Vagina (tissue), 2 donors: Measurements from ENCODE around the gene CKS1B. TPM values are rescaled to one million over a fixed set of nuclear protein-coding genes. Genes with fewer than 3 reads are reported as not detected.

Source experiments
- DNase-seq, 2 donors: peaks; one replicate each; pipeline ENCODE4 v3.0.0-alpha.2; 2017; ENCODE audit errors: extremely low spot score in 2 of 2
- H3K27ac ChIP-seq: fragments of 200-600 bp; sonication (generic); one replicate; pipeline ENCODE4 v1.5.1; 2019
- H3K27me3 ChIP-seq: fragments of 200-600 bp; sonication (generic); one replicate; pipeline ENCODE4 v1.5.1; 2019
- H3K36me3 ChIP-seq, 2 donors: fragments of 200-600 bp; sonication (generic); one replicate each; pipeline ENCODE4 v1.5.1; 2017 to 2019
- H3K4me1 ChIP-seq: fragments of 200-600 bp; sonication (generic); one replicate; pipeline ENCODE4 v1.5.1; 2019
- H3K4me3 ChIP-seq, 2 donors: fragments of 200-600 bp; sonication (generic); 1 replicate in 1 of 2; 2 replicates in 1 of 2; pipeline ENCODE4 v1.5.1; 2016 to 2019
- H3K9me3 ChIP-seq: fragments of 200-600 bp; sonication (generic); one replicate; pipeline ENCODE4 v1.5.1; 2019
- POLR2A ChIP-seq, 2 donors: fragments of 450-650 bp; IDR thresholded peaks; one replicate each; pipeline ENCODE4 v1.6.1; 2017; ENCODE audit warnings: antibody characterized with exemption in 2 of 2, mild to moderate bottlenecking in 2 of 2, moderate library complexity in 2 of 2
- POLR2AphosphoS5 ChIP-seq, 2 donors: sonication (generic); formaldehyde crosslinking; IDR thresholded peaks; one replicate each; pipeline ENCODE4 v1.9.0; 2017; ENCODE audit warnings: antibody characterized with exemption in 2 of 2, mild to moderate bottlenecking in 2 of 2, low read depth in 1 of 2; ENCODE audit not compliant: insufficient read depth in 1 of 2
- intact Hi-C: fragments of 100-400 bp; cut with DNase I; formaldehyde crosslinking; loops from one replicate; pipeline ENCODE4 v1.15.1; 2023
- total RNA-seq: library from RNA; depleted of rRNA; stranded (reverse); fragments of >200 nt; gene quantifications from one replicate; pipeline ENCODE4 v1.2.3, GENCODE V29; 2016
- TF ChIP-seq, protein P1 (sequence below), 3 experiments: fragments of 450-650 bp in 2 of 3; fragments of 200-600 bp in 1 of 3; sonication (generic) in 1 of 3; IDR thresholded peaks; one replicate each; pipeline ENCODE4 v1.5.1; 2017 to 2019; ENCODE audit warnings: antibody characterized with exemption in 3 of 3, mild to moderate bottlenecking in 2 of 3, moderate library complexity in 2 of 3

Gene CKS1B
- total RNA-seq, 1 donor from 2014 or later = 30.4 TPM

DNA sequence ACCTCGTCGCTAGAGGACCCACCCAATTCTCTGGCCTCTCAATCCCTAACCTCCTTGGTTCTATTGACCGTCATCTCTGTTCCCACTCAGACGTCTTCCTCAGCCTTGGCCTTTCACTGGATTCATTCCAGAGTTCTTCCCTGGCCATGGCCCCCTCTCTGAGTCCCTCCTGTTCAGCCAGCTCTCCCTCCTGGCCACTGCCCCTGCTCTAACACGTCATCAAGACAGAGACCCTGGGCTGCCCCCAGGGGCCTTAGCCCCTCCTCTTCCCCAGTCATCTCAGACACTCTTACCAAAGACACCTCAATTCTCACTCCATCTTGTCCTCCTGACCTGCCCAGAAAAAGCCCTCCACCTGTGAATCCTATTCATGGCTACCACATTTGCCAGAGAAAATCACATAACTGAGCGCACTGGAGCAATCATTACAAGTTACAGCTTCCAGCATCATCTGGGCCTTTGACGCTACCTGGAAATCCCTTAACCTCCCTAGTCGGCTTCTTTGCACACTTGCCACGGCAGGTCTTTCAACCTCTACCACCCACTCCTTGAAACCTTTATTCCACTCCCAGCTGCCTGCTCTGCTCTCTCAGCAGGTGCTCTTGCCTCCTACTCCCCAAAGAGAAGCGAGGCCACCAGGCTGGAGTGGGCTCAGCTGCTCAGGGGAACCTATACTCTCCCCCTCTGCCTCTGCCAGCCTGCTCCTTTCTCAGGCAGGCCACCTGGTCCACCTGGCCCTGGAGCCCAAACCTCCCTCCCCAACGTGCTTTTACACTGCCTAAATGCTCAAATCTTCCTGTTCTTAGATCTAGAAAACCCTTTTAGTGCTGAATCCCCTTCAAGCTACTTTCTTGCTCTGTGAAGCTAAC lies 45.1 kb downstream of the CKS1B start:
- peaks cover 52% of the 10 kb centered on the region for H3K4me1 ChIP-seq
- TF ChIP-seq, protein P1, sequence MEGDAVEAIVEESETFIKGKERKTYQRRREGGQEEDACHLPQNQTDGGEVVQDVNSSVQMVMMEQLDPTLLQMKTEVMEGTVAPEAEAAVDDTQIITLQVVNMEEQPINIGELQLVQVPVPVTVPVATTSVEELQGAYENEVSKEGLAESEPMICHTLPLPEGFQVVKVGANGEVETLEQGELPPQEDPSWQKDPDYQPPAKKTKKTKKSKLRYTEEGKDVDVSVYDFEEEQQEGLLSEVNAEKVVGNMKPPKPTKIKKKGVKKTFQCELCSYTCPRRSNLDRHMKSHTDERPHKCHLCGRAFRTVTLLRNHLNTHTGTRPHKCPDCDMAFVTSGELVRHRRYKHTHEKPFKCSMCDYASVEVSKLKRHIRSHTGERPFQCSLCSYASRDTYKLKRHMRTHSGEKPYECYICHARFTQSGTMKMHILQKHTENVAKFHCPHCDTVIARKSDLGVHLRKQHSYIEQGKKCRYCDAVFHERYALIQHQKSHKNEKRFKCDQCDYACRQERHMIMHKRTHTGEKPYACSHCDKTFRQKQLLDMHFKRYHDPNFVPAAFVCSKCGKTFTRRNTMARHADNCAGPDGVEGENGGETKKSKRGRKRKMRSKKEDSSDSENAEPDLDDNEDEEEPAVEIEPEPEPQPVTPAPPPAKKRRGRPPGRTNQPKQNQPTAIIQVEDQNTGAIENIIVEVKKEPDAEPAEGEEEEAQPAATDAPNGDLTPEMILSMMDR (IDR thresholded peaks at IDR 0.05) = no peak
- TF ChIP-seq POLR2AphosphoS5 (IDR thresholded peaks at IDR 0.05; ENCODE audit: insufficient read depth in 1 of 2, low read depth in 1 of 2) (no peak), POLR2A (IDR thresholded peaks at IDR 0.05) (no peak)
- no peak for DNase-seq
- H3K27ac ChIP-seq = peak overlapping the region; percentile 99
- intact Hi-C loops = loop anchor here (5.0 kb wide), 1 partner anchor 57 kb away; the partner anchor contains the start of gene PYGO2
- no peaks in the 10 kb centered on the region for H3K27me3 ChIP-seq
- peaks cover 0 to 7% of the 10 kb centered on the region in 2 donors for H3K36me3 ChIP-seq
- no peak overlapping the region for H3K4me3 ChIP-seq
- H3K9me3 ChIP-seq = no peaks in the 10 kb centered on the region

DNA sequence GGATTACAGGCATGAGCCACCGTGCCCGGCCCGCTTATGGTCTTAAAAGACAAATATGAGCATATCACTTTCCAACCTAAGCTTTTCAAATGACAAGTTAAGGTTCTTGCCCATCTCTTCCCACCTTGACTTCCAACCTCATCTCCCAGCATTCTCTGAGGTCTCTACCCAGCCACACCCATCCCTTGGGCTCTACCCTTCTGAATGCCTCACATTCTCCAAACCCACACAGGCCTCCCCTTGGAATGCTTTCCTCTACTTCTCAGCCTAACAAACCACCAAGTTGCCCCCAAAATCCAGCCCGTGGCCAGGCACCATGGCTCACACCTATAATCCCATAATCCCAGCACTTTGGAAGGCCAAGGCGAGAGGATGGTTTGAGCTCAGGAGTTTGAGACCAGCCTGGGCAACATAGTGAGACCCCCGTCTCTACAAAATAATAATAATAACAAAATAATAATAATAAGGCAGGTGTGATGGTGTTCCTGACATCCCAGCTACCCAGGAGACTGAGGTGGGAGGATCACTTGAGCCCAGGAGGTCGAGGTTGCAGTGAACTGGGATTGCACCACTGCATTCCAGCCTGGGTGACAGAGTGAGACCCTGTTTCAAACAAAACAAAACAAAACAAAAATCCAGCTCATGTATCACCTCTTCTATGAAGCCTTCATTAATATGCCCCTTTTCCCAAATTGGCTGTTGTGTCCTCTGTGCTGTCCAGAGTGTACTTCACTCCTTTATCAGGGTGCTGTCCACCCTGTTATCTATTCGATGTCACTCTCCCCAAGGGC lies 47.9 kb downstream of the CKS1B start:
- Histone ChIP-seq H3K27me3 (no peaks in the 10 kb centered on the region), H3K4me1 (peaks cover 25% of the 10 kb centered on the region), H3K27ac (no peak overlapping the region), H3K36me3 (no peaks in the 10 kb centered on the region), H3K4me3 (no peak overlapping the region), H3K9me3 (no peaks in the 10 kb centered on the region)
- DNase-seq = no peak
- TF ChIP-seq POLR2AphosphoS5 (IDR thresholded peaks at IDR 0.05; ENCODE audit: insufficient read depth in 1 of 2, low read depth in 1 of 2) (no peak), POLR2A (IDR thresholded peaks at IDR 0.05) (no peak)
- TF ChIP-seq, protein P1 (IDR thresholded peaks at IDR 0.05) = no peak
- intact Hi-C loops = no loop called here

DNA sequence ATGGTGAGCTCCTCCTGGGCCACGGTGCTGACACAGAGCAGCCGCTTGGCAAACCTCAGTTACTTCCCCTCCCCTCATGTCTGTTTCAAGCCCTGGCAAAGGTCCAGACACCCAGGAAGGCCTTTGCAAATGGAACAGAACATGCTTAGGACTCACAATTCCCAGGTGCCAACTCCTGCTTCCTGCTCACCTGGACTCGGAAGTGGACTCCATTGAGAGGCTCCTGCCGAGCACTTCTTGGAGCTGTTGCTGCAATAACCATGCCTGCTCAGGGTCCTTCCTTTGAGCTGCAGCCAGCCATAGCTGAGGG lies 48.4 kb downstream of the CKS1B start:
- Histone ChIP-seq H3K36me3 (no peaks in the 10 kb centered on the region), H3K4me1 (peaks cover 21% of the 10 kb centered on the region), H3K9me3 (no peaks in the 10 kb centered on the region), H3K27ac (no peak overlapping the region), H3K27me3 (no peaks in the 10 kb centered on the region), H3K4me3 (no peak overlapping the region)
- intact Hi-C loops = no loop called here
- no peak for TF ChIP-seq POLR2A (IDR thresholded peaks at IDR 0.05)
- no peak for TF ChIP-seq POLR2AphosphoS5 (IDR thresholded peaks at IDR 0.05; ENCODE audit: insufficient read depth in 1 of 2, low read depth in 1 of 2)
- TF ChIP-seq, protein P1 (IDR thresholded peaks at IDR 0.05) = no peak
- no peak for DNase-seq

DNA sequence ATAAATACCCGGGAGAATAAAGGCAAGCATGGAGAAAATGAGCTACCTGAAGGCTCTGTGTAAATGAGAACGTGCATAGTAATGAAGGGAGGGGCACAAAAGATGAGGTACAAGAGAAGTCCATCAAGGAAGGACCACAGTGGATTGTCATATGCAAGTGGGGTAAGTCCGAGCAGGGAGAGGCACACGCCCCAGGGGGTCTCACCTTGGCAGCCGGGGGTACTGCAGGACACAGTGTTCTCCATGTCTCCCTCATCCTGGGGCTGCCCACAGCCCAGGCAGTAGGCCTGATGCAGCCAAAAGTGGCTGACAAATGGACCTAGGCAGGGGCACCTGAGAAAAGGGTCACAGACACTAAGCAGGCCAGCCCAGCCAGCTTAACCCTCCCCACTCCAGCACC lies 49.1 kb downstream of the CKS1B start:
- TF ChIP-seq POLR2AphosphoS5 (IDR thresholded peaks at IDR 0.05; ENCODE audit: insufficient read depth in 1 of 2, low read depth in 1 of 2) = no peak
- H3K4me1 ChIP-seq = peaks cover 14% of the 10 kb centered on the region
- intact Hi-C loops = no loop called here

DNA sequence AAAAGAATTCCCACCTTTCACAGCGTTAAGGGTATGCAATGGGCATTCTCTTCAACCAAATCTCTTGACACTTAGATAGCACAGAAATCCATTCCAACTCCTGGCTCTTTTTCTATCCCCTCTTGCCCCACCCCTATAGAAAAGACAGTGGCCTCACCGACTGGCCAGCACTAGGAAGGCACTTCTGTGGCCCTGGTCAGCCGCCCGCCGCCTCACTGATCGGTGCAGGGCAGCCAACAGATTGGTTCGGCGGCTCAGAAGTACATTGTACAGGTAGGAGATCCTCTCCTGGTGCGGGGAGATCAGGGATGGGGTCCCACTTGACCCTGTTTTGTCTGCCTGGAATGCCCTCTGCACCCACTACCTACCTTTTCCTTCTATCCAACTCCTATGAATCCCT lies 49.8 kb downstream of the CKS1B start:
- intact Hi-C loops = no loop called here
- H3K4me1 ChIP-seq = peaks cover 7% of the 10 kb centered on the region
- H3K4me3 ChIP-seq = no peak overlapping the region
- no peak for DNase-seq
- TF ChIP-seq, protein P1 (IDR thresholded peaks at IDR 0.05) = no peak
- H3K36me3 ChIP-seq = no peaks in the 10 kb centered on the region
- H3K27ac ChIP-seq = no peak overlapping the region
- no peaks in the 10 kb centered on the region for H3K9me3 ChIP-seq
- no peaks in the 10 kb centered on the region for H3K27me3 ChIP-seq

More for the DNA sequence above, 49.1 kb downstream of the CKS1B start:
- Histone ChIP-seq H3K4me3 (no peak overlapping the region), H3K9me3 (no peaks in the 10 kb centered on the region), H3K27me3 (no peaks in the 10 kb centered on the region), H3K27ac (no peak overlapping the region), H3K36me3 (no peaks in the 10 kb centered on the region)
- no peak for DNase-seq
